Frontal cortex (tissue), 4 donors: Measurements from ENCODE around the gene FLYWCH1. TPM values are rescaled to one million over a fixed set of nuclear protein-coding genes. Genes with fewer than 3 reads are reported as not detected.

Source experiments
- DNase-seq, 2 donors: peaks; one replicate each; pipeline ENCODE4 v3.0.0; 2012; ENCODE audit warnings: low spot score in 2 of 2
- FAIRE-seq: peaks from 2 replicates; lab custom pipeline; 2012; peaks lifted over from hg19 to GRCh38; lab: Jason Lieb, UNC
- total RNA-seq: library from RNA; depleted of rRNA; stranded (reverse); fragments of >200 nt; gene quantifications from one replicate; pipeline ENCODE4 v1.2.3, GENCODE V29; 2014
- donor health status: control.
- donor health status: control.
- donor health status: control.

The FLYWCH1 gene
- total RNA-seq, 1 donor from 2014 or later = 22.8 TPM

DNA sequence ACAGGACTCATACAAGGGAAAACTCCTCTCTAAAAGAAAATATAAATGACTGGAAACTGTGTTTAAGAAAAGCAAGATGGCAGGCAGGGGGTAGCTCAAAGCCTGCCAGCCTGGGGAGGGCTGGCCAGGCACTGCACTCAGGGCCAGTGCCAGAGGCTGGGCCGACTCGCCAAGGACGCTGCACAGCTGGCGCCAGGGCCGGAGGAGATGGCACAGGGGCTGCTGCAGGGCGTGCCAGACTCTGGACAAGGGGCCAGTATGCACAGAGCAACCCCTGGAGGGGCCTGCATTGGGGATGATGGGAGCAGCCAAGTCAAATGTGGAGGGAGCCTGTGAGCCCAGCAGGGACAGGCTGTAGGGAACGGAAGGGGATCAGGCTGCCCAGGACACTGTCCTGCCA is 64.5 kb downstream of the FLYWCH1 start:
- no peak for FAIRE-seq
- no peak for DNase-seq

GRCh38 chr16:2976673-2977072 is 64.9 kb downstream of the FLYWCH1 start:
- FAIRE-seq (no peak), DNase-seq (no peak)

DNA sequence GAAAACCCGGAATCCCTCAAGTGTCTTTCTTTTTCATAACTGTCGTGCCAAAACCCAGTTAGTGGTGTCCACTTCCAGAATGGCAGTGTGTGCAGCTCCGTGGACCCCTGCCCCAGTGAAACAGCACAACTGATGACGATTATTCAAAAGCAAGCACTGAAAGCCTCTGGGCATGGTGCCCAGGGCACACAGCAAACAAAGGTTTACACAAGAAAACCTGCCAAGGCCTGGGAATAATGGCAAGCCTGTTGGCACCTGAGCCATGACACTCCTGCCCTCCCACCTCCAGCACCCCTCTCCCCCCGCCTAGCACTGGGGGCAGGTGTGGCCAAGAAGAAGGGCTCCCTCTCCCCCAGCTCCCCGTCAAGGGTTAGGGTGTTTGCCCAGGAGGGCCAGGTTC is 65.7 kb downstream of the FLYWCH1 start:
- DNase-seq (peak in 1 of 2 donors; percentile 44), FAIRE-seq (no peak)

GRCh38 chr16:2979669-2980226 is 68.0 kb downstream of the FLYWCH1 start:
- DNase-seq = no peak

DNA sequence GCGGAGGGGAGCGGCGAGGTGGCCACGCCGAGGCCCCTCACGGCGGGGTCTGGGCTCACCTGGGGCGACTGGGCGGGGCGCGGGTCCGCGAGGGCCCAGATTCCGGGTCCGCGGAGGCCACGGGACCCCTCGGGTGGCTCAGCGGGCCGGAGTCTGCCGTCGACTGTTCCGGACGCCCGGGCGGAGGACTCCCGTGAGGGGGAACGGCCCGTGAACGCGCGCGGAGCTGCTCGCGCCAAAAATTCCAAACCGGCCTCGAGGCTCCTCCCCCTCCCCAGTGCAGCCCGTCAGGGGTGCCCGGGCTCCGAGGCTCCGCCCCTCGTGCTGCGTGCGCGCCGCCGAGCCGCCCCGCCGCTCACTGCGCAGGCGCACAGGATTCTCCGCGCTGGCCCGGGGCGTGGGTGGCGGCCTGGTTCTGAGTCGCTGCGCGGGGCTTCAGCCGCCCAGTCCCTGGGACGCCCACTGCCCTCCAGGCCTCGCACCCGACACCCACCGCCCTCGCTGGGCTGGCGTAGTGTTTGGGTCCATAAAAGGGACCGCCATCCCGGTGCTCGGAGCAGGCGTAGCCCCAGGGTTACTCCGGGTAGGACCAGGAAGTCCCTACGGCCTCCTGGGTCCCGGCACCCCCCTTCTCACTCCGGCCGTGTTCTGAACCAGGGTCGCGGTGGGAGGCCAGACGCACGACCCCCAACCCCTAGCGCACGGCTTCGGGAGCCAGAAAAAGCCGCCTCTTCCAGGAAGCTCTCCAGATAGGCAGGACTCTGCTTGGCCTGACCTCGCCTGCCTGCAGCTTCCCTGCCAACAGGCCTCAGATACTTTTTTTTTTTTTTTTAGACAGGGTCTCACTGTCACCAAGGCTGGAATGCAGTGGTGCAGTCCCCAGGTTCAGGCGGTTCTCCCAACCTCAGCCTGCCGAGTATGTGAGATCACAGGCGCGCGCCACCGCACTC is 68.8 kb downstream of the FLYWCH1 start, which contains the start of gene PKMYT1:
TSS of gene PKMYT1 (minus strand) at position 220 of the 950 bp plus-strand sequence. CDS start 789 bp downstream, outside the sequence.
- FAIRE-seq (no peak), DNase-seq (peak; percentile 100)

More at GRCh38 chr16:2979669-2980226, 68.0 kb downstream of the FLYWCH1 start:
- no peak for FAIRE-seq

DNA sequence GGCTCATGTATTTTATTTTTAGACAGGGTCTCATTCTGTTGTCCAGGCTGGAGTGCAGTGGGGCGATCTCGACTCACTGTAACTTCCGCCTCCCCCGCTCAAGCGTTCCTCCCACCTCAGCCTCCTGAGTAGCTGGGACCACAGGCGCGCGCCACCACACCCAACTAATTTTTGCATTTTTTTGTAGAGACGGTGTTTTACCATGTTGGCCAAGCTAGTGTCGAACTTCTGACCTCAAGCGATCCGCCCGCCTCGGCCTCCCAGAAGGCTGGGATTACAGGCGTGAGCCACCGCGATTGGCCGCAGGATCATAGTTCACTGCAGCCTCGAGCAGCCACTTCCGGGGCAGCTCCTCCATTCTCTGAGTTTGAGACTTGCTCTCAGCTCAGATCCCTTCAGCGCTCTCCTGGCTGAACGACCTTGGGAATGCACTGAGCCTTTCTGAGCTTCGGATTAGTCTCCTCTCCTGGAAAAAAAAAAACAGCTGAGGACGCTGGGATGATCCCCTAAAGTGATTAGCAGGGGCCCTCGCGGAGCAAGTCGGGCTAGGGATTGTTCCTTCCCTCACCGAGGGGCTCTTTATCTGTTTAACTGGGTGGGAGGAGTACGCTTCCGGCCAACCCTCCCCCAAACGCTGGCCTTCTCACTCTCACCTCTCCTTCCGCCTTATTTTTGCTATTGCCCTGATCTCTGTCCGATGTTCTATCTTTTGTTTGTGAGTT is 69.6 kb downstream of the FLYWCH1 start:
- no peak for DNase-seq
- no peak for FAIRE-seq

DNA sequence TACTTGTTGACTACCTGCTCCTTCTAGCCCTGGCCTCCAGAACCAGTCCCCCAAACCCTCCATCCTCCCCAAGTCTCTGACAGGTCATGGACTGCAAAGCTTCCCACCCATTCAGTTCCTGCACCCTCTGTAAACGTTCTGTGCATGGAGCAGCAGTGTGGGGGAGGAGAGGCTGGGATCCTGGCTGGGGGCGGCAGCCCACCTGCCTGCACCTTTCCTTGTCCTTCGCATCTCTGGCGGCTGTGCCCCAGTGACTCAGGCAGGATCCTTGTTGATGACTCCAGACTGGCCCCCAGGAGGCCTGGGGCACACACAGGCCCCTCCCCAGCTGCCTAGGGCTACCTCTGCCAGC is 70.1 kb downstream of the FLYWCH1 start:
- no peak for DNase-seq
- FAIRE-seq = no peak

DNA sequence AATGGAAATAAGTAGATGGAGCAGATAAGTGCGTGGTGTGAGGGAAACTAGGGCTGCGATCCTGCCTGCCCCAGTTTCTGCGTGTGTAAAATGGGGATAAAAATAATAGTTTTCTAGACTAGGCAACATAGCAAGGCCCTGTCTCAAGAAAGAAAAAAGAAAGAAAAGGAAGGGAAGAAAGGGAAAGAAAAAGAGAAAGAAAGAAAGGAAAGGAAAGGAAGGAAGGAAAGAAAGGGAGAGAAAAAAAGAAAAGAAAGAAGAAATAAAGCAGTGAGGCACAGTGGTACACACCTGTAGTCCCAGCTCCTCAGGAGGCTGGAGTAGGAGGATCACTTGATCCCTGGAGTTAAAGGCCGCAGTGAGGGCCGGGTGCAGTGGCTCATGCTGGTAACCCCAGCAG is 70.7 kb downstream of the FLYWCH1 start:
- FAIRE-seq = no peak
- DNase-seq = no peak

GRCh38 chr16:2983706-2984136 is 72.0 kb downstream of the FLYWCH1 start:
- FAIRE-seq (no peak), DNase-seq (peak; percentile 88 to 96)

DNA sequence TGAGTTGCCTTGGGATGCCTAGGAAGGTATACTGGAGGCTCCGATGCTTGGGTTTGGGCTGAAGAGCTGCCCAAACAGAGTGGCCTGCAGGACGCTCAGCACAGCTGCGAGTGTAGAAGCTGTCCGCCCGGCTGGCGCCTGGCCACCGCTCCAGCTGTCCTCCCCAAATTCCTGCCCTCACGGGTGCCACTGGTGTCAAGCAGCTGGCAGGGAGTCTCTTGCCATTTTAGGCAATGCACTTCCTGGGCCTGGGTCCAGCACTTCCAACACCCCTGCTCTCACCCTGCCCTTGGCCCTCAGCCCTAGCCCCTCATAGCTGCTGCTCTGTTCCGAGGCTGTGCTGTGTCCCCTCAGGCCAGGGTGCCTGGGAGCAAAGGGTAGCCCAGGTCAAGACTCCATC is 73.7 kb downstream of the FLYWCH1 start:
- FAIRE-seq (no peak), DNase-seq (no peak)

GRCh38 chr16:2985893-2986355 is 74.2 kb downstream of the FLYWCH1 start:
- FAIRE-seq (no peak), DNase-seq (no peak)

GRCh38 chr16:2986623-2987188 is 75.0 kb downstream of the FLYWCH1 start:
- DNase-seq = no peak
- no peak for FAIRE-seq

DNA sequence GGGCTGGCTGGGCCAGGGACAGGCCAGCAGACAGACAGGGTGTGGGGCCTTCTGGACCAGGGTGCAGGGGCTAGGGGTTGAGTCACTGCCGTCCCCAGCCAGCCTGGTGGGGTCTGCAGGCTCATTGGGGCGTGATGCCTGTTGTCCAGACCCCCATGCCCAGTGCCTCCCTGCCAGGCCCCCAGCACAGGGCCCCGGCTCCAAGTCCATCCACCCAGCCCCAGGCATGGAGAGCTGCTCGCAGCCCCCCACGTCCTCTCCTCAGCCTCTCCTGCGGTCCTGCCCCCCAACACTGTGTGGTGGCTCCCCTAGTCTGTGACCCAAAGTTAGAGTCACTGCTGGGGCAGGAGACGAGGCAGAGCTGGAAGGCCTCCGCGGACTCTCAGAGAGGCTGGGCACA is 75.6 kb downstream of the FLYWCH1 start:
- FAIRE-seq (no peak), DNase-seq (no peak)

DNA sequence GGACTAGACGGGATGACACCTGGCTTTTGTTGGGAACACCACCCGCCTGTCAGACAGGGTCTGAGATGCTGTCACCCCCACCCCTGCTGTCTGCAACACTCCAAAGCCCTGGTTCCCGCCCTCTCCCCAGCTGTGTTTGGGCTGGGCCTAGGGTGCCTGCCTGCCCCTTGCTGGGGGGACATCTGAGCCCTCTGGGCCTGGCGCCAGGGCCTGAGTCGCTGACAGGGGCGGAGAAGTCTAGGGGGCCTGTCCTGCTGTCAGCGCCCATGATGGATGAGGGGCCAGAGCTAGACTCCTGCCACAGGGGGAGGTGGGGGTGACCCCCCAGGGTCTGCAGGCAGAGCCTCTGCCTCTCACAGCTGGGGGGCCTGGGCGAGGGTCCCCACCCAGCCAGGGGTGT is 76.1 kb downstream of the FLYWCH1 start:
- no peak for DNase-seq
- FAIRE-seq = no peak

GRCh38 chr16:2988590-2989099 is 76.9 kb downstream of the FLYWCH1 start:
- FAIRE-seq = no peak

DNA sequence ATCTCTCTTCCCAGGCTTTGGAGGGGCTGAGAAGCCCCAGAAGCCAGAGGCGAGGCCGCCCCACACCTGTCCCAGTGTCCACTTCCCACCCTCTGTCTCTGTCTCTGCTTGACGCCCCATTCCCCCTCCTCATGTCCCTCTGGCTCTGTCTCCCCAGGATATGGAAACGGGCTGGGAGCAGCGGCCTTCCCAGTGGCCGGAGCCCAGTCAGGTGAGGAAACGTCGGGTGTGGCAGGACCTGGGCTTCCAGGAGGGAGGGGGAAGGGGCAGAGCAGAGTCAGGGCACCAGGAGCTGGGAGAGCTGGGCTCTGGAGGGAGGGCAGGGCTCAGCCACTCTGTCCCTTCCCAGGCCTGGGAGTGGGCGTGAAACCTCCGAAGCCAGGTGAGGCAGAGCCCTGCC is 79.2 kb downstream of the FLYWCH1 start:
- no peak for DNase-seq
- no peak for FAIRE-seq

More at GRCh38 chr16:2988590-2989099, 76.9 kb downstream of the FLYWCH1 start:
- no peak for DNase-seq

GRCh38 chr16:2991566-2992261 is 80.0 kb downstream of the FLYWCH1 start:
- DNase-seq (no peak), FAIRE-seq (no peak)

- FAIRE-seq (no peak), DNase-seq (no peak)
Measured at GRCh38 chr16:2992383-2993081, 80.8 kb downstream of the FLYWCH1 start.

DNA sequence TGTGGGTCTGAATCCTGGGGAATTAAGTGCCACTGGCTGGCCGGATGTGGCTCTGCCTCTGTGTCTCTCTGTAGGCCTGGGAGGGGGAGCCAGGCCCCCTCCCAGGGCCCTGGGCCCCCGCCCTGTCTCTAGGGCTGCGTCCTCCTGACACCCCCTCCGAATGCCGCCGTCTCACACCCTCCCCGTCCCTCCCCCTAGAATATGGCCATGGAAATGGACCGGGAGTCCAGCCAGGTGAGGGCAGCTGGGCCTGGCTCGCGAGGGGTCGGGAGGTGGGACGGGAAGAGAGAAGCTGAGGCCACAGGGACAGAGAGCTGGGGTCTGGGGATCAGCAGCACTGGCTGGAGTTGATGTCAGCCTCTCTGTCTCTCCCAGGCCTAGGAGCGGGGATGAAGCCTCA is 84.6 kb downstream of the FLYWCH1 start:
- no peak for FAIRE-seq
- DNase-seq = no peak
